ENCODE results near the gene SPHK2.

Gene SPHK2

GRCh38 chr19:48648134-48648533, 28.8 kb downstream of the SPHK2 start:
- ATAC-seq (ENCODE audit: insufficient read depth, low read depth), result no peak
- H3K4me1 ChIP-seq (ENCODE audit: insufficient read depth, low read length), result peaks cover 45% of the 10 kb centered on the region
- no peak overlapping the region for H3K4me2 ChIP-seq (ENCODE audit: insufficient read depth, low read length)
- no peaks in the 10 kb centered on the region for H3K27me3 ChIP-seq (ENCODE audit: insufficient read depth, low read length, poor library complexity)
- TF ChIP-seq EZH2 (IDR thresholded peaks at IDR 0.05; ENCODE audit: borderline replicate concordance, low read depth, low read length, severe bottlenecking) (no peak), CTCF (IDR thresholded peaks at IDR 0.05; ENCODE audit: borderline replicate concordance, extremely low read depth, low read length, poor library complexity, severe bottlenecking) (no peak)
- no peak for DNase-seq
- no peaks in the 10 kb centered on the region for H3K36me3 ChIP-seq (ENCODE audit: insufficient read depth, low read length)
- no peaks in the 10 kb centered on the region for H4K20me1 ChIP-seq (ENCODE audit: insufficient read depth, low read length)
- no peak overlapping the region for H3K4me3 ChIP-seq (ENCODE audit: low read depth in 1 of 2, low read length in 2 of 2)
- H3K9ac ChIP-seq (ENCODE audit: low read depth, low read length), result no peak overlapping the region
- no peaks in the 10 kb centered on the region for H3K9me3 ChIP-seq (ENCODE audit: insufficient read depth, low read length, severe bottlenecking)
- H2AFZ ChIP-seq (ENCODE audit: low read depth, low read length), result no peak overlapping the region
- H3K79me2 ChIP-seq (ENCODE audit: insufficient read depth, low read length), result no peaks in the 10 kb centered on the region
- H3K27ac ChIP-seq (ENCODE audit: low read length), result peak overlapping the region; percentile 49; the same call in 1 of the 2 replicates

GRCh38 chr19:48650974-48651682, 31.8 kb downstream of the SPHK2 start:
- no peak for ATAC-seq (ENCODE audit: insufficient read depth, low read depth)

GRCh38 chr19:48651683-48652048, 32.4 kb downstream of the SPHK2 start:
- Histone ChIP-seq H3K4me1 (ENCODE audit: insufficient read depth, low read length) (peaks cover 37% of the 10 kb centered on the region), H3K4me3 (ENCODE audit: low read depth in 1 of 2, low read length in 2 of 2) (no peak overlapping the region), H2AFZ (ENCODE audit: low read depth, low read length) (no peak overlapping the region), H3K27ac (ENCODE audit: low read length) (no peak overlapping the region), H4K20me1 (ENCODE audit: insufficient read depth, low read length) (no peaks in the 10 kb centered on the region), H3K9me3 (ENCODE audit: insufficient read depth, low read length, severe bottlenecking) (no peaks in the 10 kb centered on the region), H3K4me2 (ENCODE audit: insufficient read depth, low read length) (no peak overlapping the region), H3K36me3 (ENCODE audit: insufficient read depth, low read length) (no peaks in the 10 kb centered on the region), H3K27me3 (ENCODE audit: insufficient read depth, low read length, poor library complexity) (no peaks in the 10 kb centered on the region), H3K79me2 (ENCODE audit: insufficient read depth, low read length) (no peaks in the 10 kb centered on the region), H3K9ac (ENCODE audit: low read depth, low read length) (no peak overlapping the region)
- no peak for DNase-seq
- TF ChIP-seq CTCF (IDR thresholded peaks at IDR 0.05; ENCODE audit: borderline replicate concordance, extremely low read depth, low read length, poor library complexity, severe bottlenecking) (no peak), EZH2 (IDR thresholded peaks at IDR 0.05; ENCODE audit: borderline replicate concordance, low read depth, low read length, severe bottlenecking) (no peak)
- ATAC-seq (ENCODE audit: insufficient read depth, low read depth), result no peak

More at GRCh38 chr19:48650974-48651682, 31.8 kb downstream of the SPHK2 start:
- Histone ChIP-seq H4K20me1 (ENCODE audit: insufficient read depth, low read length) (no peaks in the 10 kb centered on the region), H2AFZ (ENCODE audit: low read depth, low read length) (no peak overlapping the region), H3K4me3 (ENCODE audit: low read depth in 1 of 2, low read length in 2 of 2) (no peak overlapping the region), H3K27ac (ENCODE audit: low read length) (no peak overlapping the region), H3K4me2 (ENCODE audit: insufficient read depth, low read length) (no peak overlapping the region), H3K79me2 (ENCODE audit: insufficient read depth, low read length) (no peaks in the 10 kb centered on the region), H3K36me3 (ENCODE audit: insufficient read depth, low read length) (no peaks in the 10 kb centered on the region), H3K9ac (ENCODE audit: low read depth, low read length) (no peak overlapping the region), H3K9me3 (ENCODE audit: insufficient read depth, low read length, severe bottlenecking) (no peaks in the 10 kb centered on the region), H3K27me3 (ENCODE audit: insufficient read depth, low read length, poor library complexity) (no peaks in the 10 kb centered on the region), H3K4me1 (ENCODE audit: insufficient read depth, low read length) (peaks cover 42% of the 10 kb centered on the region)
- no peak for TF ChIP-seq CTCF (IDR thresholded peaks at IDR 0.05; ENCODE audit: borderline replicate concordance, extremely low read depth, low read length, poor library complexity, severe bottlenecking)
- DNase-seq, result no peak

Data from DND-41 (cell line).